Hindlimb muscle (tissue), 1 donor: ENCODE results near the gene OR11H7. TPM values are rescaled to one million over a fixed set of nuclear protein-coding genes. Genes with fewer than 3 reads are reported as not detected.
"Not testable (repeated sequence)": the region's sequence is repeated elsewhere in the genome, so short reads cannot be mapped to it uniquely, and the experiment has no call there.

Source experiments
- DNase-seq: peaks from one replicate; pipeline ENCODE4 v3.0.0-alpha.2; 2013
- polyA plus RNA-seq: library from polyadenylated mRNA; unstranded; fragments of 120-200 nt; gene quantifications from one replicate; pipeline ENCODE4 v1.2.1, GENCODE V29; 2013; ENCODE audit not compliant: insufficient read length

The OR11H7 gene
- not detected for polyA plus RNA-seq

DNA sequence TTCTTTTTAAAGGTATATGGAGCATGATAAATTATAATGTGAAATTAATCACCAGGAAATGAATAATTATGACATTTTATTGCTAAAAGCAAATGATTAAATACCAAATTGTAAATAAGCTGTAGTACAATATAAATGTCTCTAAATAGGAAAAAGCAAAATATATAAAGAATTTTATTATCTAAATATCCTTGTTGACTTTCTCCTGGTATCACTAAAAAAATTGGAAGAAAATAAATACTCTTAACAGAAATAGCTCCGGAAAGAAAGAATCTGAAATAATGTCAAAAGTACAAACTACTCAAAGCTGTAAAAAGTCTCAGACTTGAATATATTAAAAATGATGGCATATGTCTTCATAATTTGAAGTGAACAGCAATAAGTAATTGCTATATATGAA is at the start of gene OR11H7:
OR11H7 (plus strand) TSS at position 301 of the 400 bp plus-strand sequence.
- no peak for DNase-seq

DNA sequence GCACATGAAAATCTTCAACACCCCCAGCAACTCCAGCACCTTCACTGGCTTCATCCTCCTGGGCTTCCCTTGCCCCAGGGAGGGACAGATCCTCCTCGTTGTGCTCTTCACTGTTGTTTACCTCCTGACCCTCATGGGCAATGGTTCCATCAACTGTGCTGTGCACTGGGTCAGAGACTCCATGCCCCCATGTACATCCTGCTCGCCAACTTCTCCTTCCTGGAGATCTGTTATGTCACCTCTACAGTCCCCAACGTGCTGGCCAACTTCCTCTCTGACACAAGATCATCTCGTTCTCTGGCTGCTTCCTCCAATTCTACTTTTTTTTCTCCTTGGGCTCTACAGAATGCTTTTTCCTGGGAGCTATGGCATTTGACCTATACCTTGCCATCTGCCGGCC is 49.6 kb upstream of the OR11H7 start:
- no peak for DNase-seq

DNA sequence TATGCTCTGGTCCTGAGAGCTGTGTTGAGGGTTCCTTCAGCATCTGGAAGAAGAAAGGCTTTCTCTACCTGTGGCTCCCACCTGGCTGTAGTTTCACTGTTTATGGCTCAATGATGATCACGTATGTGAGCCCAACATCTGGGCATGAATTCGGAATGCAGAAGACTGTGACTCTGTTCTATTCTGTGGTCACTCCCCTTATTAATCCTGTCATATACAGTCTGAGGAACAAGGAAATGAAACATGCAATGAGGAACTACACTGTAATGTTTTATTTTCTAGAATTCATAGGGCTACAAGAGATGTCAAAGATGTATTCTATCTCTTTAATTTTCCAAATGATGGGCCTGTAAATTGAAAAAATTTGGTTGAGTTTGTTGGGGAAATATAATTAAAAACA is 48.9 kb upstream of the OR11H7 start:
- DNase-seq, result no peak

DNA sequence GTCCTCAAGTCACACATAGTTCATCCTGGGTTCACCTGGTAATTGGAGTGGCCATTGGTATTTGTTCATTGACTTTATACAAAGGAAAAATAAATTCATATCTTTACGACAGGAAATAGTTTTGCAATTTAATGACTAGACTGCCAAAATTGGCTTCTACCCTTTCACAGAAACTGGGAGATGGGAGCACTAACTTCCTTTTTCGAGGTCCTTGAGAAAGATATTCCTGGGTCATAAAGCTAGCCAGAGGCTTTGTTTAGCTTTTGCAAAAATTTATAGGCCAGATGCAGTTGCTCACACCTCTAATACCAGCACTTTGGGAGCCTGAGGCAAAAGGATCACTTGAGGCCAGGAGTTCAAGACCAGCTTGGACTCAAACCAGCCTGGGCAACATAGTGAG is 48.3 kb upstream of the OR11H7 start:
- no peak for DNase-seq

DNA sequence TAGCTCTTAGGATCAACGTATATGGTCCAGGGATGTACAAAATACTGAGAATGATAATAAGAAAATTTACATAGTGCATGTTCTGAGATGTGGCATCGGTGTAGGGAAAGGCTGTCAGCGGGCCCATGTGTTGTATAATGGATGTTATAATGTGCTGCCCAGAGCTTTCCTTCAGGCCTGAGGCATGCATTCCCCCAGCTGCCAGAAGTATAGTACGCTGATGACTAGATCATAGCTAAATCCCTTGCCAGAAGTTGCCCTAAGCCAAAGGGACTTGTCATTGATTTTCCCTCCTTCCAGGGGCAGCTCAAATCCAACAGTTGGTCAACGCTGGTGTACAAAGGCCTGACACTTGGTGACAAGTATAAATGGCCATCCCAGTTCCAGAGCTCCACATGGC is 44.6 kb upstream of the OR11H7 start:
- DNase-seq, result no peak

DNA sequence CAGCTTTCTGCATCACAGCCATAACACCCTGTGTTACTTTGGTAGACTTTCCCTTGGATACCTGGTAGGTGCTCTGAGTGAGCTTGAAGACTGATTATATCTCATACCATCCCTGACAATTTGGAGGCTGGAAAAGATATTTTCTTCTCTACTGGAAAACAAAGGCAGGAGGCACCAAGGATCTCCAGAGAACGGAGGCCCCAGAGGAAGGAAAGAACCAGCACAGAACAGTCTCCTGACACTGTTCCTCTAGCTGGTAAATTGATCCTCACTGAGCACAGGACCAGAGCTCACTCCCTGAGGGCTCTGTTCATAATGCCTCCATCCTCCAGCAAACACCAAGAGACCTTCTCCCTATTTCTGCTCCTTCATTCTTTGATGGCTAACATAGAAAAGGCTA is 38.2 kb upstream of the OR11H7 start, which contains the start of gene OR11G2:
OR11G2 (plus strand) TSS at position 301 of the 400 bp plus-strand sequence. CDS start 6,542 bp downstream, outside the sequence.
- DNase-seq, result no peak

DNA sequence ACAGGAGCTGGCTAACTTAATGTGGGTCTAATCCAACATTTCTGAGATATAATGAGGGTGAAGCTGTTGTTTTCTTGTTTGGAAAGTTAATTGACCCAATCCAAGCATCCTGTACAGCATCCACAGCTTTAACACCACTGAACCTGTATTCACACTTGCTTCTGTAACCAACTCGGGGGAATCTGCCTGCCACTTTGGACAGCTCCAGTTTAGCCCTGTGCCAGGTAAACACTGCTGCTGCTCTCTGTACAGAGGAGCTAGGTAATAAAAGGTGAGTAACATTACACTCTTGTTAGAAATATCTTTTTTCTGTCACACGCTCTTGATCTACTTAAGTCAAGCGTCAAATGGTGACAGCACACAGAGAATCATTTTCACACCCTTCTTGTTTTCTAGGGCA is 37.4 kb upstream of the OR11H7 start:
- DNase-seq, result no peak

DNA sequence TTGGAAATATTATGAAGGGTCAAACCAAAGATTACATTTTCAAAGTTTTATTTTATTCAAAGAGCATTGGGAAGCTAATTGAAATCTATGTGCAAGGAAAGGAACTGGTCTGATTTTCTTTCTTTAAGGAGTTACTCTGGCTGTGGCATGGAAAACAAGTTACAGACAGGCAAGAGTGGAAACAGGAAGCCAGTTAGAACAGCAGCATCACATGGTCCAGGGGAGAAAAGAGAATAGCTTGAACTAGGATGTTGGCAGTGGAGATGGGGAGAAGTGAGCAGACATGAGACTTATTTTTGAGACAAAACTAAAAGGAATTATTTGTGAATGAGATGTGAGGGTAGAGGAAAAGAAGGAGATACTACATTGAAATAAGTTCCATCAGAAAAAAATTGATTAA is 34.7 kb upstream of the OR11H7 start:
- no peak for DNase-seq

DNA sequence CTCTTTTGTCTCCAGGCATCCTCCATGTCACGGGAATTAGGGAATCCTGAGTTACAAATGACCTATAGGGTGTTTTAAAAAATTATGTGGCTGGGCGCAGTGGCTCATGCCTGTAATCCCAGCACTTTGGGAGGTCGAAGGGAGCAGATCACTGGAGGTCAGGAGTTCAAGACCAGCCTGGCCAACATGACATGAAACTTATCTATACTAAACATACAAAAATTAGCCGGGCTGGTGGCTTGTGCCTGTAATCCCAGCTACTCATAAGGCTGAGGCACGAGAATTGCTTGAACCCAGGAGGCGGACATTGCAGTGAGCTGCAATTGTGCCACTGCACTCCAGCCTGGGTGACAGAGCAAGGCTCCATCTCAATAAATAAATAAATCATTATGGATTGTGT is 33.6 kb upstream of the OR11H7 start:
- DNase-seq, result not testable (repeated sequence)

DNA sequence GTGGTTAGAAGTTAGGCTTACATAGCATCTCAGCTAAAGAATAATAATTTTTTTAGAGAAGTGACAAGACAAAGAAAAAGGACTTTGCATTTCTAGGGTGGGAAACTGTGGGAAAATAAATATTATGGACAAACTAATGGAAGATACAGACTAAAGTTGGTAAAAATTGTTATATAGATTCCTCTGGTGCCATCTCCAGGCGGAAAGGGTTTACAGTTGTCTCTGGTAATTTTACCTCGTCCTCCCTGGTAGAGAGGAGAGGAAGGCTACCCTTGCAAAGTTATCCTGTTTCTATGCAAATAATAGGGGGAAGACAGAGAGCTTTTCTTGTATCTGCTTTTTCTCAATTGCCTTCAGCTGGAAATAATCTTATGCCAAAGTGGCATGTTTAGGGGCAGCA is 32.9 kb upstream of the OR11H7 start:
- DNase-seq, result no peak

DNA sequence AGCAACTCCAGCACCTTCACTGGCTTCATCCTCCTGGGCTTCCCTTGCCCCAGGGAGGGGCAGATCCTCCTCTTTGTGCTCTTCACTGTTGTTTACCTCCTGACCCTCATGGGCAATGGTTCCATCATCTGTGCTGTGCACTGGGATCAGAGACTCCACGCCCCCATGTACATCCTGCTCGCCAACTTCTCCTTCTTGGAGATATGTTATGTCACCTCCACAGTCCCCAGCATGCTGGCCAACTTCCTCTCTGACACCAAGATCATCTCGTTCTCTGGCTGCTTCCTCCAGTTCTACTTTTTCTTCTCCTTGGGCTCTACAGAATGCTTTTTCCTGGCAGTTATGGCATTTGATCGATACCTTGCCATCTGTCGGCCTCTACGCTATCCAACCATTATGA is 31.3 kb upstream of the OR11H7 start:
- no peak for DNase-seq

DNA sequence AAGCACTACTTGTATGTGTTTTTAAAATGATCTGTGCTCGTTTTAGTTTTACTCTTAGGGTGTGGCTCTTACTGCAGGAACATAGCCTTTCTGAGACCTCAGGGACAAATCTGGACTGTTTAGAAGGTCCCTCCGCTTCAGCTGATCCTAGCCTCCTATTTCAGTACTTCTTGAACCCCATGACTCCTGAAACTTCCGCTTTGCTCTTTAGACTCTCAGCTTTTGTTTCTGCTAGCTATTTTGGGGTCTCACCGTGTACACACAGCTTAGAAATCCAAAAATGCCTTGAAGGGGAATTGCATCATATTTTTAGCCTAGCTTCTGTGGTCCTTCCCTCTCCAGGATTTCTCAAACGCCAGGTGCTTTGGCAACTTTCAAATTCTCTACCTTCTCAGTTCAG is 29.8 kb upstream of the OR11H7 start:
- no peak for DNase-seq

DNA sequence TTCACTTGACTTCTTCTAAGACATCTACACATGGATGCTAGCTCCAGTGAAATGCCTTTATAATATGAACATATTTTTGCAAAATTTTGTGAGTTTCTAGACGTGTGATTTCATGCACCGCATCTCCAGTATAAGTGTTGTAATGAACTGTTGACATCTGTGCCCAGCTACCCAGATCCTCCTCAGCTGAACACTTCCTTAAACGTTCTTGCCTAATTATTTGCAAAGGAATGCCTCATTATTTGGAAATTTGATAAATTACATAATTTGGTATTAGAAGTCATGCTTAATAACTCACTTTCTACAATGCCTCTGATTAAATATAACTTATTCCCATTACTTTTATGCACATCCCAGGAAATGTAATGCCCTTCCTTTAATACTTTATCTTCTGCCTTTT is 24.1 kb upstream of the OR11H7 start:
- DNase-seq, result no peak

DNA sequence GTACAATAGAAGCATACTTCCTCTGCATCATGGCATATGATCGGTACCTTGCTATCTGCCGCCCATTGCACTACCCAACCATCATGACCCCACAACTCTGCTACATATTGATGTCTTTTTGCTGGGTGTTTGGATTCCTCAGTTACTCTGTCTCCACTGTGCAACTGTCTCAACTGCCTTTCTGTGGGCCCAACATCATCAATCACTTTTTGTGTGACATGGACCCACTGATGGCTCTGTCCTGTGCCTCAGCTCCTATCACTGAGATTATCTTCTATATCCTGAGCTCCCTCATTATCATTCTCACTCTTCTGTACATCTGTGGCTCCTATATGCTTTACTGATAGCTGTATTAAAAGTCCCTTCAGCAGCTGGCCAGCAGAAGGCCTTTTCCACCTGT is 19.2 kb upstream of the OR11H7 start:
- no peak for DNase-seq

DNA sequence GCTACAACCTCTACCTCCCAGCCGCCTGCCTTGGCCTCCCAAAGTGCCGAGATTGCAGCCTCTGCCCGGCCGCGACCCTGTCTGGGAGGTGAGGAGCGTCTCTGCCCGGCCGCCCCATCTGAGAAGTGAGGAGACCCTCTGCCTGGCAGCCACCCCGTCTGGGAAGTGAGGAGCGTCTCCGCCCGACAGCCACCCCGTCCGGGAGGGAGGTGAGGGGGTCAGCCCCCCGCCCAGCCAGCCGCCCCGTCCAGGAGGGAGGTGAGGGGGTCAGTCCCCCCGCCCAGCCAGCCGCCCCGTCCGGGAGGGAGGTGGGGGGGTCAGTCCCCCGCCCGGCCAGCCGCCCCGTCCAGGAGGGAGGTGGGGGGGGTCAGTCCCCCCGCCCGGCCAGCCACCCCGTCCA is 16.4 kb upstream of the OR11H7 start:
- DNase-seq, result not testable (repeated sequence)

DNA sequence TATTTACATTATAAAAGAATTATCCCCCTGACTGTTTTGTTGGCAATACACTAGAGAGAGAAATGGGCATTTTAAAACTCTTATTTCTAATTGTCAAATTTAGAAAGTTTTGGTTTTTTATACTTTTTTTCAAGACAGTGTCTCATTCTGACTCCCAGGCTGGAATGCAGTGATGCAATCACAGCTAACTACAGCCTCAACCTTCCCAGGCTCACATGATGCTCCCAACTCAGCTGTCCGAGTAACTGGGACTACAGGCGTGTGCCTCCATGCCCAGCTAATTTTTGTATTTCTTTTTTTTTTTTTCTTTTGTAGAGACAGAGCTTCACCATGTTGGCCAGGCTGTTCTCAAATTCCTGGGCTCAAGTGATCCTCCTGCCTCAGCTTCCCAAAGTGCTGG is 13.6 kb upstream of the OR11H7 start:
- no peak for DNase-seq

DNA sequence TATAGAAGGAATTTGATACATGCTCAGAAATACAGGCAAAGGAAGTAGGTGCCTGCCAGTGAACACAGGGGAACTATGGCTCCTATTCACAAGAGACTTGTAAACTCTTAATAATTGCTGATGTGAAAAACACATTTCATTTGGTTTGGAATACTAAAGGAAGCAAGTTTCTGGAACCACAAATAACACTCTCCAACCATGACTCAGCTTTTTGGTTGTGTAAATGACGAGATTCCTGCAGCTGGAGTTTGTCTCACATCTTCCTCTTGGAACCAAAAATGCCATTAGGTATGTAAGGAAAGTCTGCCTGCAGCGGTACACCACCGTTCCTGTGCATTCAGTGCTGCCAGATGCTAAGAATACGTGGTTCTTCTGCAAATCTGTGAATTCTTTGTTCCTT is 9.7 kb upstream of the OR11H7 start:
- DNase-seq, result no peak

DNA sequence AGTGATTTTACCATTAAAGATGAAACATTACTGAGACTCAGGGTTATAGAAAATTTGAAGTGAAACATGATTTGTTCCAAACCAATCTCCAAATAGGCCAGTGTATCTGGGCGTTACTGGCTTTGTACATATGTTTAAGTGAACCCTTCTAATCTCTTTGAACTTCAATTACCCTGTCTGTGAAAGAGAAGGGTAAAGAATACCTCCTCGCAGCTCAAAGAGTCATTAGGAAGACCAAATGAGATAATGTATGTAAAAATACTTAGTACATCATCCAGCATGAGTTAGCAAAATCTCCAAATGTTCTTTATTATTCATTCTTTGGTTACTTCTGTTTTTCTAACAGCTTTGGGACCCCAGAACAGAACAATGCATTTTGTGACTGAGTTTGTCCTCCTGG is 5.4 kb upstream of the OR11H7 start, which contains the start of gene OR11H6:
OR11H6 (plus strand) TSS at position 301 of the 400 bp plus-strand sequence; CDS start at position 301, 0 bp downstream.
- no peak for DNase-seq

DNA sequence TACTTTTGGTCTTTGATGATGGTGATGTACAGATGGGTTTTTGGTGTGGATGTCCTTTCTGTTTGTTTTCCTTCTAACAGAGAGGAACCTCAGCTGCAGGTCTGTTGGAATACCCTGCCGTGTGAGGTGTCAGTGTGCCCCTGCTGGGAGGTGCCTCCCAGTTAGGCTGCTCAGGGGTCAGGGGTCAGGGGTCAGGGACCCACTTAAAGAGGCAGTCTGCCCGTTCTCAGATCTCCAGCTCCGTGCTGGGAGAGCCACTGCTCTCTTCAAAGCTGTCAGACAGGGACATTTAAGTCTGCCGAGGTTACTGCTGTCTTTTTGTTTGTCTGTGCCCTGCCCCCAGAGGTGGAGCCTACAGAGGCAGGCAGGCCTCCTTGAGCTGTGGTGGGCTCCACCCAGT is 6.6 kb downstream of the OR11H7 start:
- not testable (repeated sequence) for DNase-seq

DNA sequence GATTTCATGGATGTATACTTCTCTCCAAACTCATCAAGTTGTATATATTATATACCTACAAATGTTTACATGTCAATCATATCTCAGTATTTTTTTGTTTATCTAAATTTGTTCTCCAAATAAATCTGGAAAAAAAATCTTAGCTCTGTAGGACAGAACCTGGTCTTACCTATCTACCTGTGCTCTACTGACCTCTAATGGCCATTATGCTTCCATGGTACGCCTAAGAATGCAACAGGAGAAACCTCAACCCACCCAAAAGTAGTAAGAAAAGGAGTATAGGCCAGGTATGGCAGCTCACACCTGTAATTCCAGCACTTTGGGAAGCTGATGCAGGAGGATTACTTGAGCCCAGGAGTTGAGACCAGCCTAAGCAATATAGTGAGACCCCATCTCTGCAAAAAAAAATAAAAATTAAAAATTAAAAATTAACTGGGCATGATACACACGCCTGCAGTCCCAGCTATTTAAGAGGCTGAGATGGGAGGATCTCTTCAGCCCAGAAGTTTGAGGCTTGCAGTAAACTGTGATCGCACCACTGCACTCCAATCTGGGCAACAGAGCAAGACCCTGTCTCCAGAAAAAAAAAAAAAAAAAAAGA is 19.0 kb downstream of the OR11H7 start:
- no peak for DNase-seq

DNA sequence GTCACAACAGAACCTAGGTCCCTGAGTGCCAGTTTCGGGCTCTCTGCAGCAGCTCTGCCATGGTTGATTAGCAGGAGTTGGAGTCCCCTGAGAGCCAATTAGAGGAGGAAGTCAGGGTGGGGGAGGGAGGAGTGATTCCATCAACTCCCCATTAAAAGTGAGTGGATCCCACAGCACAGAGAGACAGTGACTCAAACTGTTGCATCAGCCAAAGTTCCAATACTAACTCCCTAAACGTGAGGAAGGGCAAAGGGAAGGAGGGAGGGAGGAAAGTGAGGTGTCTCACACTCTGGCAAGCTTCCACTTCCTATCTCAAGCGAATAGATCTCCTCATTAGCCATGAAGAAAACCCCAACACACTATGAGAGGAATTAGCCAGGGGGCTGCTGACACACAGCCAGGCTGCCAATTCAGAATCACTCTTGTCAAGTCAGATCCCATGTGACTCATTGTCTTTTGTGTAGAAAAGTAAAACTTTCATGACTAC is 33.9 kb downstream of the OR11H7 start:
- no peak for DNase-seq

DNA sequence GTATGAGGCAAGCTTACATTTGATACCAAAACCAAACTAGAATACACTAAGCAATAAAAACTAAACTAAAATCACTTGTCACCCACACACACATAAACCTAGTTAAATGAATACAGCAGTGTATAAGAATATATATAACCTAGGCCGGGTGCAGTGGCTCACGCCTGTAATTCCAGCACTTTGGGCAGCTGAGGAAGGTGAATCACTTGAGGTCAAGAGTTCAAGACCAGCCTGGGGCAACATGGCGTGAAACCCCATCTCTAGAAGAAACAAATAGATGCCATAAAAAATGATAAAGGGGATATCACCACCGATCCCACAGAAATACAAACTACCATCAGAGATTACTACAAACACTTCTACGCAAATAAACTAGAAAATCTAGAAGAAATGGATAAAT is 35.6 kb downstream of the OR11H7 start:
- not testable (repeated sequence) for DNase-seq

DNA sequence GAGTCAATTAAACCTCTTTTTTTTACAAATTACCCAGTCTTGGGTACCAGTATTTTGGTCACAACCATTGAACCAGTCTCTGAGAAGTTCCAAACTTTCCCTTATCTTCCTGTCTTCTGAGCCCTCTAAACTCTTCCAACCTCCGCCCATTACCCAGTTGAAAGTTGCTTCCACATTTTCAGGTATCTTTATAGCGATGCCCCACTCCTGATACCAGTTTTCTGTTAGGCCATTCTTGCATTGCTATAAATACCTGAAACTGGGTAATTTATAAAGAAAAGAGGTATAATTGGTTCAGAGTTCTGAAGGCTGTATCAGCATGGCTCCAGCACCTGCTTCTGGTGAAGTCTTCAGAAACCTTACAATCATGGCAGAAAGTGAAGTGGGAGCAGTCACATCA is 45.3 kb downstream of the OR11H7 start:
- DNase-seq, result no peak

DNA sequence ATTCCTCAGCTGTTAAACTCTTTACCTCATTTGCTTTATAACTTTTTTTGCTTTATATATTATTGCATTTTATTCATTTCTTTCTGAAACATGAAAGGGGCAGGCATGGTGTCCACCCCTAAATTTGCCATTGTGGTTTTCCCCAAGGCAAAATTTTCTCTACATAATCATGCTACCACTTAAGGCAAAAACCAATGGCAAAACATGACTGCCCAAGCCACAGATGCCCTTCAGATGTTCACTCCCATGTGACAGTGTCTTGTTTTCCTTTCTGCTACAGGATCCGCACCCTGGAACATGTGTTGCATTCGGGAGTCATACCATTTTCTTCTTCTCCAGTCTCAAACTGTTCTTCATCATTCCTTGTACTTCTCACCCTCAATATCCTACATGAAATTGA is 48.6 kb downstream of the OR11H7 start:
- no peak for DNase-seq

DNA sequence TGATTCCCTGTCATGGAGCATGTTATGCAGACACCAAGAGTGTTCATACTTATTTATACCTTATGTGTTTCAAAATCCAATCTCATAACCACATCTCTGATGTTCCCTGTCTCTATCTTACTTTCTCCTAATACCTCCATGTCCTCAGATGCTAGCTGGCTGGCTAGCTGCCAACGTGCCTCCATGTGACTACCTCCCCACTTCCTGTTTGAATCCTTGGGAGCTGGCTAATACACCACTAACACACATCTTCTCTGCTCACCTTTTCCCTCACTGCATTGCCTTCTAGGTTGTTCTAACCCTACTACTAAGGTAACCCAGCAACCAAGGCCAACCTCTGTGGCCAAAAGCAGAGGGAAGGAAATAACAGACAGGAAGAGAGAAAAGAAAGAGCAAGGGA is 49.6 kb downstream of the OR11H7 start:
- no peak for DNase-seq
